H1 (cell line): ENCODE data around the gene NPPA. TPM values are rescaled to one million over a fixed set of nuclear protein-coding genes. Genes with fewer than 3 reads are reported as not detected.

ENCODE experiments used
- CHD1 ChIP-seq: IDR thresholded peaks from 2 replicates; pipeline ENCODE4 v1.6.1; 2012; ENCODE audit warnings: low read depth, low read length, improper control_type of control experiment
- CTBP2 ChIP-seq: IDR thresholded peaks from 2 replicates; pipeline ENCODE4 v1.7.0; 2011; ENCODE audit warnings: borderline replicate concordance, mild to moderate bottlenecking, moderate library complexity, mixed read lengths, low read length; ENCODE audit not compliant: insufficient read depth, insufficient read length
- SUZ12 ChIP-seq: fragments of 200-600 bp; sonication (generic); IDR thresholded peaks from 2 replicates; pipeline ENCODE4 v1.6.1; 2012; ENCODE audit warnings: mild to moderate bottlenecking, inconsistent platforms, low read length, moderate library complexity, mixed read lengths
- TBP ChIP-seq: IDR thresholded peaks from 2 replicates; pipeline ENCODE4 v1.6.1; 2011; ENCODE audit warnings: low read depth, low read length, improper control_type of control experiment
- polyA plus RNA-seq, 7 experiments: library from polyadenylated mRNA; depleted of rRNA in 3 of 7; stranded (reverse) in 5 of 7; unstranded in 2 of 7; fragments of >200 nt in 5 of 7; fragments of 200-250 nt in 2 of 7; gene quantifications; 1 replicate in 5 of 7; 2 replicates in 1 of 7; 4 replicates in 1 of 7; pipeline versions ENCODE4 v1.2.1 to v1.2.3, GENCODE V29; 2011 to 2013; ENCODE audit warnings: missing spikeins in 2 of 7, mixed read lengths in 2 of 7
- total RNA-seq: library from RNA; stranded (reverse); fragmentation: NEBNext Ultra II Directional; extraction: Animal tissue kit (Norgen Biotek cat#: 25700); gene quantifications from 2 replicates; pipeline ENCODE4 v1.2.1, GENCODE V29; 2021
- TF ChIP-seq, protein P1 (sequence below): fragments of 300-600 bp; sonication (generic); IDR thresholded peaks from 2 replicates; pipeline ENCODE4 v1.7.1; 2012; ENCODE audit warnings: low read length, moderate library complexity, mild to moderate bottlenecking, inconsistent platforms; ENCODE audit not compliant: insufficient replicate concordance

The NPPA gene
- total and polyA plus RNA-seq, 2 of the 8 experiments (the other 6 are each of a cell fraction or from before 2014, with no cell fraction given), result not detected

DNA sequence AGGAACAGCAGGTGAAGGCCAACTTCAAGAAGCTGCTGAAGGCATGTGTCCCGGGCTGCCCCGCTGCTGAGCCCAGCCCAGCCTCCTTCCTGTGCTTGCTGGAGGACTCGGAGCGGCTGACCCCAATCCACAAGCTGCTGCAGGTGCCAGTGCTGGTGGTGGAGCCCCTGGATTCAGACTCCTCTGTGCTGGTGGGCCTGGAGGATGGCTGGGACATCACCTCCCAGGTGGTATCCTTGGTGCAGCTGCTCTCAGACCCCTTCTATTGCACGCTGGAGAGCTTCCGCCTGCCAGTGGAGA is 31.3 kb upstream of the NPPA start (continued):
- TF ChIP-seq, protein P1, sequence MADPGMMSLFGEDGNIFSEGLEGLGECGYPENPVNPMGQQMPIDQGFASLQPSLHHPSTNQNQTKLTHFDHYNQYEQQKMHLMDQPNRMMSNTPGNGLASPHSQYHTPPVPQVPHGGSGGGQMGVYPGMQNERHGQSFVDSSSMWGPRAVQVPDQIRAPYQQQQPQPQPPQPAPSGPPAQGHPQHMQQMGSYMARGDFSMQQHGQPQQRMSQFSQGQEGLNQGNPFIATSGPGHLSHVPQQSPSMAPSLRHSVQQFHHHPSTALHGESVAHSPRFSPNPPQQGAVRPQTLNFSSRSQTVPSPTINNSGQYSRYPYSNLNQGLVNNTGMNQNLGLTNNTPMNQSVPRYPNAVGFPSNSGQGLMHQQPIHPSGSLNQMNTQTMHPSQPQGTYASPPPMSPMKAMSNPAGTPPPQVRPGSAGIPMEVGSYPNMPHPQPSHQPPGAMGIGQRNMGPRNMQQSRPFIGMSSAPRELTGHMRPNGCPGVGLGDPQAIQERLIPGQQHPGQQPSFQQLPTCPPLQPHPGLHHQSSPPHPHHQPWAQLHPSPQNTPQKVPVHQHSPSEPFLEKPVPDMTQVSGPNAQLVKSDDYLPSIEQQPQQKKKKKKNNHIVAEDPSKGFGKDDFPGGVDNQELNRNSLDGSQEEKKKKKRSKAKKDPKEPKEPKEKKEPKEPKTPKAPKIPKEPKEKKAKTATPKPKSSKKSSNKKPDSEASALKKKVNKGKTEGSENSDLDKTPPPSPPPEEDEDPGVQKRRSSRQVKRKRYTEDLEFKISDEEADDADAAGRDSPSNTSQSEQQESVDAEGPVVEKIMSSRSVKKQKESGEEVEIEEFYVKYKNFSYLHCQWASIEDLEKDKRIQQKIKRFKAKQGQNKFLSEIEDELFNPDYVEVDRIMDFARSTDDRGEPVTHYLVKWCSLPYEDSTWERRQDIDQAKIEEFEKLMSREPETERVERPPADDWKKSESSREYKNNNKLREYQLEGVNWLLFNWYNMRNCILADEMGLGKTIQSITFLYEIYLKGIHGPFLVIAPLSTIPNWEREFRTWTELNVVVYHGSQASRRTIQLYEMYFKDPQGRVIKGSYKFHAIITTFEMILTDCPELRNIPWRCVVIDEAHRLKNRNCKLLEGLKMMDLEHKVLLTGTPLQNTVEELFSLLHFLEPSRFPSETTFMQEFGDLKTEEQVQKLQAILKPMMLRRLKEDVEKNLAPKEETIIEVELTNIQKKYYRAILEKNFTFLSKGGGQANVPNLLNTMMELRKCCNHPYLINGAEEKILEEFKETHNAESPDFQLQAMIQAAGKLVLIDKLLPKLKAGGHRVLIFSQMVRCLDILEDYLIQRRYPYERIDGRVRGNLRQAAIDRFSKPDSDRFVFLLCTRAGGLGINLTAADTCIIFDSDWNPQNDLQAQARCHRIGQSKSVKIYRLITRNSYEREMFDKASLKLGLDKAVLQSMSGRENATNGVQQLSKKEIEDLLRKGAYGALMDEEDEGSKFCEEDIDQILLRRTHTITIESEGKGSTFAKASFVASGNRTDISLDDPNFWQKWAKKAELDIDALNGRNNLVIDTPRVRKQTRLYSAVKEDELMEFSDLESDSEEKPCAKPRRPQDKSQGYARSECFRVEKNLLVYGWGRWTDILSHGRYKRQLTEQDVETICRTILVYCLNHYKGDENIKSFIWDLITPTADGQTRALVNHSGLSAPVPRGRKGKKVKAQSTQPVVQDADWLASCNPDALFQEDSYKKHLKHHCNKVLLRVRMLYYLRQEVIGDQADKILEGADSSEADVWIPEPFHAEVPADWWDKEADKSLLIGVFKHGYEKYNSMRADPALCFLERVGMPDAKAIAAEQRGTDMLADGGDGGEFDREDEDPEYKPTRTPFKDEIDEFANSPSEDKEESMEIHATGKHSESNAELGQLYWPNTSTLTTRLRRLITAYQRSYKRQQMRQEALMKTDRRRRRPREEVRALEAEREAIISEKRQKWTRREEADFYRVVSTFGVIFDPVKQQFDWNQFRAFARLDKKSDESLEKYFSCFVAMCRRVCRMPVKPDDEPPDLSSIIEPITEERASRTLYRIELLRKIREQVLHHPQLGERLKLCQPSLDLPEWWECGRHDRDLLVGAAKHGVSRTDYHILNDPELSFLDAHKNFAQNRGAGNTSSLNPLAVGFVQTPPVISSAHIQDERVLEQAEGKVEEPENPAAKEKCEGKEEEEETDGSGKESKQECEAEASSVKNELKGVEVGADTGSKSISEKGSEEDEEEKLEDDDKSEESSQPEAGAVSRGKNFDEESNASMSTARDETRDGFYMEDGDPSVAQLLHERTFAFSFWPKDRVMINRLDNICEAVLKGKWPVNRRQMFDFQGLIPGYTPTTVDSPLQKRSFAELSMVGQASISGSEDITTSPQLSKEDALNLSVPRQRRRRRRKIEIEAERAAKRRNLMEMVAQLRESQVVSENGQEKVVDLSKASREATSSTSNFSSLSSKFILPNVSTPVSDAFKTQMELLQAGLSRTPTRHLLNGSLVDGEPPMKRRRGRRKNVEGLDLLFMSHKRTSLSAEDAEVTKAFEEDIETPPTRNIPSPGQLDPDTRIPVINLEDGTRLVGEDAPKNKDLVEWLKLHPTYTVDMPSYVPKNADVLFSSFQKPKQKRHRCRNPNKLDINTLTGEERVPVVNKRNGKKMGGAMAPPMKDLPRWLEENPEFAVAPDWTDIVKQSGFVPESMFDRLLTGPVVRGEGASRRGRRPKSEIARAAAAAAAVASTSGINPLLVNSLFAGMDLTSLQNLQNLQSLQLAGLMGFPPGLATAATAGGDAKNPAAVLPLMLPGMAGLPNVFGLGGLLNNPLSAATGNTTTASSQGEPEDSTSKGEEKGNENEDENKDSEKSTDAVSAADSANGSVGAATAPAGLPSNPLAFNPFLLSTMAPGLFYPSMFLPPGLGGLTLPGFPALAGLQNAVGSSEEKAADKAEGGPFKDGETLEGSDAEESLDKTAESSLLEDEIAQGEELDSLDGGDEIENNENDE, result no peak
- TF ChIP-seq TBP (no peak), SUZ12 (no peak), CTBP2 (no peak), CHD1 (no peak)
